Endothelial cell of umbilical vein (primary cell): ENCODE data around the gene PTPRE.

Source experiments
- EZH2 ChIP-seq: IDR thresholded peaks from 2 replicates; pipeline ENCODE4 v1.6.1; 2012; ENCODE audit warnings: borderline replicate concordance, low read depth, mild to moderate bottlenecking, moderate library complexity, low read length, inconsistent platforms; ENCODE audit not compliant: severe bottlenecking
- POLR2A ChIP-seq: IDR thresholded peaks from 2 replicates; pipeline ENCODE4 v1.6.1; 2012; ENCODE audit warnings: low read depth, mild to moderate bottlenecking, control low read depth, low read length
- POLR2AphosphoS5 ChIP-seq: IDR thresholded peaks from 2 replicates; pipeline ENCODE4 v1.6.1; 2012; ENCODE audit warnings: low read depth, mild to moderate bottlenecking, control low read depth, low read length, moderate library complexity; ENCODE audit not compliant: insufficient read depth
- TF ChIP-seq, protein P1 (sequence below), 2 donors: IDR thresholded peaks; 1 replicate in 1 of 2; 2 replicates in 1 of 2; pipeline ENCODE4 v1.5.1; 2011; ENCODE audit warnings: low read length in 2 of 2, mild to moderate bottlenecking in 2 of 2, moderate library complexity in 2 of 2, control low read depth in 1 of 2, inconsistent platforms in 1 of 2, low read depth in 1 of 2; ENCODE audit not compliant: insufficient read depth in 1 of 2; ENCODE audit errors: extremely low read depth in 1 of 2

DNA sequence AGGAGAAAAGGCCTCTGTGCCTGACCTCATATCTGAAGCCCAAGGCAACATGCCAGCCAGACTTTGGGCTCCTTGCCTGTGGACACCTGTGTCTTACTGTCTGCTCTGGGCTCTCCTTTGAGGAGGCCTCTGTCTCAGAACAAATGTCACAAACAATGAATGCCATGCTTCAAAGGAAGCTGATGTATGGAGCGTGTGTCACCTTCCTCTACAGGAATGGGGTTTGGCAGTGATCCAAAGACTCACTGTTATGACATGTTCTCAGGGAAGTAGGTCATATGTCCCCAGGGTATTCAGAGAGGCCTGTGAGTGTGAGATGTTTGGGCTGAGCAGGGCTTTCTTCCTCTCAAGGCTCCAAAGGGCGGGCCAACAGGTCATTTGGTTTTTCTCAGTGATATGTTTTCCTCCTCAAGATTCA is 38.4 kb downstream of the PTPRE start:
- TF ChIP-seq EZH2: no peak
- TF ChIP-seq, protein P1, sequence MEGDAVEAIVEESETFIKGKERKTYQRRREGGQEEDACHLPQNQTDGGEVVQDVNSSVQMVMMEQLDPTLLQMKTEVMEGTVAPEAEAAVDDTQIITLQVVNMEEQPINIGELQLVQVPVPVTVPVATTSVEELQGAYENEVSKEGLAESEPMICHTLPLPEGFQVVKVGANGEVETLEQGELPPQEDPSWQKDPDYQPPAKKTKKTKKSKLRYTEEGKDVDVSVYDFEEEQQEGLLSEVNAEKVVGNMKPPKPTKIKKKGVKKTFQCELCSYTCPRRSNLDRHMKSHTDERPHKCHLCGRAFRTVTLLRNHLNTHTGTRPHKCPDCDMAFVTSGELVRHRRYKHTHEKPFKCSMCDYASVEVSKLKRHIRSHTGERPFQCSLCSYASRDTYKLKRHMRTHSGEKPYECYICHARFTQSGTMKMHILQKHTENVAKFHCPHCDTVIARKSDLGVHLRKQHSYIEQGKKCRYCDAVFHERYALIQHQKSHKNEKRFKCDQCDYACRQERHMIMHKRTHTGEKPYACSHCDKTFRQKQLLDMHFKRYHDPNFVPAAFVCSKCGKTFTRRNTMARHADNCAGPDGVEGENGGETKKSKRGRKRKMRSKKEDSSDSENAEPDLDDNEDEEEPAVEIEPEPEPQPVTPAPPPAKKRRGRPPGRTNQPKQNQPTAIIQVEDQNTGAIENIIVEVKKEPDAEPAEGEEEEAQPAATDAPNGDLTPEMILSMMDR (IDR thresholded peaks at IDR 0.05; ENCODE audit: extremely low read depth in 1 of 2, insufficient read depth in 1 of 2, low read depth in 1 of 2, low read length in 2 of 2): no peak
- TF ChIP-seq POLR2A: peak; percentile 63
- peak; percentile 86 for TF ChIP-seq POLR2AphosphoS5
